ENCODE data around the gene MADCAM1. TPM values are rescaled to one million over a fixed set of nuclear protein-coding genes. Genes with fewer than 3 reads are reported as not detected.
"Not testable (repeated sequence)": the region's sequence is repeated elsewhere in the genome, so short reads cannot be mapped to it uniquely, and the experiment has no call there.

MADCAM1 gene
- total RNA-seq = 0.13 TPM in 1 of 2 replicates, not detected in the other

DNA sequence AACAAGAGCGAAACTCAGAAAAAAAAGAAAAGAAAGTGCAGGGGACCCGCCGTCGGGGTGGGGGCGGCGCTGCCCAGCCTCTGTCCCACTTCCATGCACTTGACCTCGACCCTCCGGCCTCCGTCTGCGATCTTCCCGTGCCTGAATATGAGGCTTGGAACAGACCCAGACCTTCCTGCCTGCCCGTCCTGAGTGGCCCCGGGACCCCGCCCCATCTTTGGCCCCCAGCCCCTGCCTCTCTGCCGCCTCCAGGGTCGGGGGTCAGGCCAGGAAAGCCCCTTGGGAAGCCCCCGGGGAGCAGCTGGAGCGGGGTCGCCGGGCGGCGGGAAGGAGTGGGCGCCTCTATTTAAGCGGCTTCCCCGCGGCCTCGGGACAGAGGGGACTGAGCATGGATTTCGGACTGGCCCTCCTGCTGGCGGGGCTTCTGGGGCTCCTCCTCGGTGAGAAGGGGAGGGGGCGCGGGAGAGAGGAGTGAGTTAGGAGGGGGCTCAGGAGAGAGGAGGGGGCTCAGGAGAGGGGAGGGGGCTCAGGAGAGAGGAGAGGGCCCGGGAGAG, at the start of gene MADCAM1:
Gene MADCAM1 (plus strand): TSS at position 375 of the 554 bp plus-strand sequence. CDS start 14 bp downstream, at position 389.
- no peak for DNase-seq (ENCODE audit: low read depth in 2 of 2)

GRCh38 chr19:447064-447426, 49.2 kb upstream of the MADCAM1 start:
- peak in 1 of 2 donors; percentile 17 for DNase-seq (ENCODE audit: low read depth in 2 of 2)

GRCh38 chr19:447816-448560, 48.3 kb upstream of the MADCAM1 start:
- DNase-seq (ENCODE audit: low read depth in 2 of 2) = no peak

- DNase-seq (ENCODE audit: low read depth in 2 of 2) = no peak
Measured at GRCh38 chr19:449916-450315, 46.4 kb upstream of the MADCAM1 start.

- not testable (repeated sequence) for DNase-seq (ENCODE audit: low read depth in 2 of 2)
Measured at GRCh38 chr19:450912-451481, 45.3 kb upstream of the MADCAM1 start.

DNA sequence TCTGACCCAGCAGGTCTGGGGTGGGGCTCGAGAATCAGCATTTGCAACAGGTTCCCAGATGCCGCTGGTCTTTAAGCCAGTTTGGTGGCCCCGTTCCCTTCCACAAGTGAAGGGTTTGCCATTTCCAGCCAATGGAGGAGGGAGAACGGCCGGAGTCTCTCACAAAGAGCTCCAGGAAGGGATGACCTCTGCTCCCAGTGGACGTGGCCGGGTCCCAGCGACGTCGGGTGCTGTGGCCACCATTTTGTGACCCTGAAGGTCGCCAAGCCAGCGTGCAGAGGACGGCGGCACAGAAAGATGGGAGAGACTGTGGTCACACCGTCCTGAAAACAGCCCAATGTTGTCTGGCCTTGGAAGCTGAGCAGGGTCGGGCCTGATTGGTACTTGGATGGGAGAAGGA, 43.5 kb upstream of the MADCAM1 start:
- DNase-seq (ENCODE audit: low read depth in 2 of 2) = no peak

GRCh38 chr19:453606-454005, 42.7 kb upstream of the MADCAM1 start:
- DNase-seq (ENCODE audit: low read depth in 2 of 2) = no peak

- DNase-seq (ENCODE audit: low read depth in 2 of 2) = no peak
Measured at GRCh38 chr19:455031-455705, 41.1 kb upstream of the MADCAM1 start.

DNA sequence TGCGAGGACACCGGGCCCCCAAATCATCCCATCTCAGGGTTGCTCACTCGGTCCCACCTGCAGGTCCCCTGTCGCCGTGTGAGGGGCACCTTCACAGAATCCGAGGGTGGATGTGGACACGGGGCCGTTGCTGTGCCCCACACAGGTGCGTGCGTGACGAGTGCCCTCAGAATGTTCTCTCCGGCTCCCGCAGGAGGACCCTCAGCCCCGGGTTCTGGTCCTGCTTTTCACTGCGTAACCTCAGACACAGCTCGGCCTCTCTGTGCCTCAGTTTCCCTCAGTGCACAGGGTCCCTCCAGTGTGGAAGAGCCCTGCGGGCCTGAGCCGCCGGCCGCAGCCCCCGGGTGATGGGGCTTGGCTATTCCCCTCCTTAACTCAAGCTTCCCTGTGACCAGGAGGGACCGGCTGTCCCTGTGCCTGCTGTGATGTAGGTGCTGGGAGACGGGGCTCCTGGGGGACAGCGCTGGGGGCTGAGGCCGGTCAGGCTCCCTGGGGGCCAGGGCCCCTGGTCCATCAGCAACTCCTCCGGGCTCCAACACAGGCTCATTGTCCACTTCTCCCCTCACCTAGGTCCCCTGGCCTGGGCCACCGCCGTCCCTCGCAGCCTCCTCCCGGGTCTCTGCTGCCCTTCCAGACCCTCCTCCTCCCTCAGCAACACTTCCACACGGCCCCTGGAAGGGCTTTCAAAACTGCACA, 40.3 kb upstream of the MADCAM1 start:
- DNase-seq (ENCODE audit: low read depth in 2 of 2) = no peak

GRCh38 chr19:456547-457110, 39.7 kb upstream of the MADCAM1 start:
- no peak for DNase-seq (ENCODE audit: low read depth in 2 of 2)

- DNase-seq (ENCODE audit: low read depth in 2 of 2) = no peak
Measured at GRCh38 chr19:457636-458035, 38.6 kb upstream of the MADCAM1 start.

GRCh38 chr19:458091-459042, 37.9 kb upstream of the MADCAM1 start:
- DNase-seq (ENCODE audit: low read depth in 2 of 2) = no peak

- peak in 1 of 2 donors; percentile 46 for DNase-seq (ENCODE audit: low read depth in 2 of 2)
Measured at GRCh38 chr19:459724-460511, 36.4 kb upstream of the MADCAM1 start.

DNA sequence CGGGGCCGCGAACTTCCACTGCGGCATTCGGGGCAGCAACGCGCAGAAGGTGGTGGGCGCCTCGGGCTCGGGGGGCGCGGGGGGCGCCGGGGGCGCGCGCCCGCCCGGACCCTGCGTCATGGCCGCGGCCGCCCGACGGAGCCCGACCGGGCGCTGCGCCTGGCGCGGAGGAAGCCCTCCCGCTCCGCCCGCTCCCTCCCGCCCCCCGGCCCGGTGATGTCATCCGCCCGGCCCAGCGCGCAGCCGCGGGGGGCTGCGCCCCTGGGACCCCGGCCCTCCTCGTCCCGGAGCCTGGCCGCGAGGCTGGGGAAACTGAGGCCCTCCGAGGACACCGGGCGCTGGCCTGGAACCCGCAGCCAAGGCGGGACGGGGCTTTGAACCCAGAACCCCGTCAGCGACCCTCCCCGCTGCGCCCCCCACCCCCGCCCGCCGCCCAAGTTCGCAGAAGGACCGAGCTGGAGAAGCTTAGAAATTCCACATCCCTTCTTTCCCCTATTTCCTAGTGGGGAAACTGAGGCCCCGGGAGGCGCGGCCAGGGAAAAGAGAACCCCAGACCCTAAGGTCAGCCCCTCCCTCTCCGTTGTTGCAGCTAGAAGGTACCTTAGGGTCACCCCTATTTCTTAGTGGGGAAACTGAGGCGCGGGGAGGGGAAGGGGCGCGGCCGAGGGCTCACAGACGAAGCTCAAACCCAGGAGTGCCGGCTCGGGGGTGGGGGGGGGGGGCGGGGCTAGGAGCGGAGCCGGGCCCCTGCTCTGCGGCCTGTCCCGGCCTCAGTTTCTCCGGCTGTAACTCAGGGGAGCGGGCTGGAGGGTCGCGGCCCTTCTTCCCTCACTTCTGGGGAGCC, 35.2 kb upstream of the MADCAM1 start, which contains the start of gene SHC2:
Gene SHC2 (minus strand): TSS at position 157 of the 844 bp plus-strand sequence. CDS start 37 bp downstream, at position 120.
- peak in 1 of 2 donors; percentile 21 for DNase-seq (ENCODE audit: low read depth in 2 of 2)

DNA sequence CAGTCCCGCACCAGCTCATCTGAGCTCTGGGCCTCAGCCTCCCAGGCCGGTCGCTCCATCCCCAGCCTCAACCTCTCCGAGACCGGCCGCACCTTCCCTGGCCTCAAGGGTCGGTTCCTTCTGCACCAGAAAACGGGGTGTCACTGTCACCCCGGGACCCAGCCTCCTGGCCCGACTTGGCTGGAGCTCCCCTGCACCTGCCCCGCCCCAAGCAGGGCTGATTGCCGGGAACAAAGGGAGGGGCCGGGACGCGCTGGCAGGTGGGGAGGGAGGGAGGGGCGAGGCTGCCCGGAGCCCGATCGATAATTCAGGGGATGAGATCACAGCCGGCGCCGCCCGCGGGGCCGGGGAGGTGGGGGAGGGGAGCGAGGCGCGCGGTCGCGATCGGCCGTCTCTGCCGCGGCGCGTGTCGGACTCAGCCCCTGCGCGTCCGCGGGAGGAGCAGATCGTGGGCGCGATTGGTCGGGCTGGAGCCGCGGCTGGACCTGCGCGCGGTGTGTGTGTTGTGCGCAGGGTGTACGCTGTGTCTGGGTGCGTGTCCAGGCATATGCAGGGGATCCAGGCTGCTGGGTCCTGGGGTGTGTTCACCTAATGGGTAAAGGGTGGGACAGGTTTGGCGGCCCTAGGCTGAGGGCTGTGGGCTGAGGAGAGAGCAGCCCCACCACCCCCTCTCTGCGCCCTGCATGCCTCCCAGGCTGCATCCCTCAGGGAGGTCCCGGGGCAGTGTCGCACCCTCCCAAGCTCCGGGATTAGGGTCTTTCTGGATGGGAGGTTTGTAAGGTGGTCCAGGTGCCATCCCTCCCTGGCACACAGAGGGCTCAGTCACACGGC, 34.4 kb upstream of the MADCAM1 start:
- DNase-seq (ENCODE audit: low read depth in 2 of 2) = no peak

DNA sequence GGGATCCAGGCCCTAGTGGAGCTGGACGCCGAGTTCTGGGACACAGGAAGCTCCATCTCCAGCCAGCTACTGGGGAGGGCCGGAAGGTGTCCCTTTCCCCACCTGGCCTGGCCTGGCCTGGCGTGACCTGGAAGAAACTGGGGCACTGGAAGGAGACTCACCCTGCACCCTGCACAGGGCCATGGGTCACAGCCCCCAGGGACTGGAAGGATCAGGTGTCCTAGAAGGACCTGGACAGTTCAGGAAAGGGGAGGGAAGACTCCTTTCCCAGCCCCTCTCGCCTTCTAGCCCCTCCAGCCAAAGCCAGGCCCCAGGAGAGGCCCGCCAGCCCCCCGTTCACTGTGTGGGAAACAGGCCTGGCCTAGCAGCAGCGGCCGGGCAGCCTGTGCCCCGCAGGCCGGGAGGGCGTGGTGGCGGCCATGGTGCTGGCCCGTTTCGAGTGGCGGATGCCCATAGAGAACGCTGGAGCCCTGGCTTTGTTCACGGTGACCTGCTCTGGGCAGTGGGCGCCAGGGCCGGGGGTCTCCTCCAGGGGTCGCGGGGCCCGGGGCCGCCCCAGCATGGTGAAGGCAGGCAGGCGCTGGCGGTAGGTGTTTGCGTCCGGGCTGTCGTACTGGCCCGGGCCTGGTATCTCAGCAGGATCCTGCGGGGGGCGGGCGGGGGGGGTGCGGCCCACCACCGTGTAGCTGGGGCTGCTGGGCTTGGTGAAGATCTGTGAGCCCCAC, 32.6 kb upstream of the MADCAM1 start:
- no peak for DNase-seq (ENCODE audit: low read depth in 2 of 2)

DNA sequence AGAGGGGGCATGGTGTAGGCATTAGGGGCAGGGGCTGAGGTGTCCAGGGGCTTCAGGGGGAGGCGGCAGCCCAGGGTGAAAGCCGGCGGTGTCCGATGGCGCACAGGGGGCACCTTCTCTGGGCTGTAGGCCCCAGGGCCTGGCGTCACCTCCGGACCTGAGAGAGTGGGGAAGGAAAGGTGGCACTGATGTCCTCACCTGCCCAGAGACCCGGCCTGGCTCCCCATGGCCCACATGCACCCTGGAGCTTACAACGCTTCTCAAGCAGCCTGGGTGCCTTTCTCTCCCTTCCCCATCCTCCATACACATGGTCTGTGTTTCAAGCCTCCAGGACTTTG, 32.1 kb upstream of the MADCAM1 start:
- DNase-seq (ENCODE audit: low read depth in 2 of 2) = no peak
